ELF-1 (cell line): Measurements from ENCODE around the gene CDH16.
A peak's percentile ranks its signal among the peaks of the same experiment; 100 is the strongest.

Experiments
- DNase-seq: peaks from one replicate; pipeline ENCODE4 v3.0.0-alpha.2; 2016; ENCODE audit warnings: low read depth, low spot score

Gene CDH16

DNA sequence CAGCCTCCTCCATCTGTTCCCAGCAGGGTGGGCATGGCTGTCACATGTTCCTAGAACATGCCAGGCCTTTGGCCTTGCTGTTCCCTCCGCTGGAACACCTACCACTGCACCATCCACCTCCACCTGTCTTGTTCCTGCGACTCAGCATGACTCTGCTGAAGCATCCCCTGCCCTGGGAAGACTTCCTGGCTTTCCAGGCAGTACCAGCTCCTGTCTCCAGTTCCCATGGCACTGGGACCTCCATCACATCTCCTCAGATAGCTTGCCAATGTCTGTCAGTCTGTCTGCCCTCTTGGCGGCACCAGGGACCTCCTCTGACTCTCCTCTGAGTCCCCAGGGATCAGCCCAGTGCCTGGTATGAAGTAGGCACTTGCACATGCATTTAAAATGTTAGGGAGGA is 22.7 kb downstream of the CDH16 start:
- DNase-seq = no peak

- no peak for DNase-seq
These were observed 23.1 kb downstream of the CDH16 start for GRCh38 chr16:66895689-66895979.

GRCh38 chr16:66894948-66895688 is 23.6 kb downstream of the CDH16 start:
- peak; percentile 78 for DNase-seq

DNA sequence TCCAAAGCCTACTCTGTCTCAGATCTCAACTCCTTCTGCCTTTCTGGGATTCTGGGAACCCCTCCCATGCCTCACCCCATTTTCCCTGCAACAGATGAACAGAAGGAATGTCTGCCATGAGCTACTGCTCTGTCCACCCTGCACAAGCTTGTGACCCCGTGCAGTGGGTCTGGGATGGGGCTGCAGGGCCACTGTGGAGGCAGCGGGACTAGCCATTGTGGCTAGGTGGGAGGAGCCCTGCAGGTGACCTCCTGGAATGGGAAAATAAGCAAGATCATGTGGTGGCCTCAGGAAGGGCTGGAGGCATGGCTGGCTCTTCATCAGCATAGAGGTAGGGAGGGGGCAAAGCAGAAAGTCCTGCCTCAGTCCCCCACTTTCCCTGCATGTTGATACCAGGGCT is 24.6 kb downstream of the CDH16 start:
- no peak for DNase-seq

DNA sequence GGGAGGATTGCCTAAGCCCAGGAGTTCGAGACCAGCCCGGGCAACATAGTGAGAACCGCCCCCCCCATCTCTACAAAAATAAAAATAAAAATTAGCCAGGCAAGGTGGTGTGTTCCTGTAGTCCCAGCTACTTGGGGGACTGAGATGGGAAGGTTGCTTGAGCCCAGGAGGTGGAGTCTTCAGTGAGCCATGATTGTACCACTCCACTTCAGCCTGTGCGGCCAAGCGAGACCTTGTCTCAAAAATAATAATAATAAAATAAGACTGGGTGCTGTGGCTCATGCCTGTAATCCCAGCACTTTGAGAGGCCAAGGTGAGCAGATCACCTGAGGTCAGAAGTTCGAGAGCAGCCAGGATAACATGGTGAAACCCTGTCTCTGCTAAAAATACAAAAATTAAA is 26.9 kb downstream of the CDH16 start:
- no peak for DNase-seq

- no peak for DNase-seq
These were observed 27.3 kb downstream of the CDH16 start for GRCh38 chr16:66891360-66891759.

GRCh38 chr16:66890799-66891198 is 27.9 kb downstream of the CDH16 start:
- no peak for DNase-seq

GRCh38 chr16:66889622-66890021 is 29.1 kb downstream of the CDH16 start:
- no peak for DNase-seq

DNA sequence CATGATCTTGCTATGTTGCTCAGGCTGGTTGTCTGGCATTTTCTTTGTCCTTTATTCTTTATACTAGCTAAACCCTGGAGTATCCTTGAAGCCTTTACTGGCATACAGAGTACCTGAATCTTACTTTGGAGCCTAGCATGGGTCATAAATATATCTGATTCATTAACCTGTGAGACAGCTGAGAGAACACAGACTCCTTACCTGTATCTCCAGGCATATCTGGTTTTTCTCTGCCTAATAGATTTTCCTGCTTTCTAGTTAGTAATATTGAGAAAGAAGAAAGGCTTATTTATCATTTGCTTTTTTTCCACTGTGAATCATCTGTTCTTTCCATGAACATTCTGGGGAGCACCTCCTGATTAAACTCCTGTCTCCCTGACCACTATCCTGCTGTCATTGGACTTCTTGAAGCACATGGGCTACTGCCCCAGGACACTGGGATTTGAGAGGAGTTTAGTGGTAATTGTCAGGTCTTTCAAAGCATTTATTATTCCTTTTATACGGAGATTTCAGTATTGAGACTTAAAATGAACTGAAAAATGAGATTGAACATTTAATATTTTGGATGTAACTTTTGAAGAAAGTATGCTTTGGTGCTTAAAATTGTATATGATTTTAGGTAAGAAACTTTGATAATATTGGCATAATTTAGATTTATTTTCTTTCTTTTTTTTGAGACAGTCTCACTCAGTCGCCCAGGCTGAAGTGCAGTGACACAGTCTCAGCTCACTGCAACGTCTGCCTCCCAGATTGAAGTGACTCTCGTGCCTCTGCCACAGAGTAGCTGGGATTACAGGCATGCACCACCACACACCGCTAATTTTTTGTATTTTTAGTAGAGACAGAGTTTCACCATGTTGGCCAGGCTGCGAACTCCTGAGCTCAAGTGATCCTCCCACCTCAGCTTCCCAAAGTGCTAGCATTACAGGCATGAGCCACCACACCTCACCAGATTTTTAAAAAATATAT is 29.8 kb downstream of the CDH16 start:
- DNase-seq = no peak

- no peak for DNase-seq
These were observed 31.8 kb downstream of the CDH16 start for GRCh38 chr16:66886914-66887313.

GRCh38 chr16:66886321-66886720 is 32.4 kb downstream of the CDH16 start:
- no peak for DNase-seq

- DNase-seq = no peak
These were observed 33.2 kb downstream of the CDH16 start for GRCh38 chr16:66885491-66885890.

DNA sequence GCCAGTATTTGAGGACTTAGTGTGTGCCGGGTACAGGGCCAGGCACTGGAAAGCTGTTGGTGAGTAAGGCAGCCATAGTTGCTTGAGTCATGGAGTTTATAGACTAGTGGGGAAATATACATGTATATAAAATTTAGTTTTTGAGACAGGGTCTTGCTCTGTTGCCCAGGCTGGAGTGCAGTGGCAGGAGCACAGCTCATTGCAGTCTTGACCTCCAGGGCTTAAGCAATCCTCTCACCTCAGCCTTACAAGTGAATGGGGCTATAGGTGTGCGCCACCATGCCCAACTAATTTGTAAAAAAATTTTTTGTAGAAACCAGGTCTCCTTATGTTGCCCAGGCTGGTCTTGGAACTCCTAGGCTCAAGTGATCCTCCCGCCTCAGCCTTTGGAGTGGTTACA is 36.0 kb downstream of the CDH16 start:
- no peak for DNase-seq

- DNase-seq = no peak
These were observed 36.6 kb downstream of the CDH16 start for GRCh38 chr16:66881964-66882508.

DNA sequence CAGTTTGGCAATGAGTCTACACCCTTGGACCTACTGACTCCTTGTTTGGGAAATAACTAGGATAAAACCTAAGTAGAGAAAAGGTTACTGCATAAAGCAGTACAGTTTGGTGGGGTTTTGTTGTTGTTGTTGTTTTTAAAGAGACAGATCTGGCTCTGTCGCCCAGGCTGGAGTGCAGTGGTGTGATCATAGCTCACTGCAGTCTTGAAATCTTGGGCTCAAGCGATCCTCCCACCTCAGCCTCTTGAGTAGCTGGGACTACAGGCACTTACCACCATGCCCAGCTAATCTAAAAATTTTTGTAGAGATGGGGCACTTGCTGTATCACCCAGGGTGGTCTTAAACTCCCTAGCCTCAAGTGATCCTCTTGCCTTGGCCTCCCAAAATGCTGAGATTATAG is 37.1 kb downstream of the CDH16 start:
- DNase-seq = no peak

DNA sequence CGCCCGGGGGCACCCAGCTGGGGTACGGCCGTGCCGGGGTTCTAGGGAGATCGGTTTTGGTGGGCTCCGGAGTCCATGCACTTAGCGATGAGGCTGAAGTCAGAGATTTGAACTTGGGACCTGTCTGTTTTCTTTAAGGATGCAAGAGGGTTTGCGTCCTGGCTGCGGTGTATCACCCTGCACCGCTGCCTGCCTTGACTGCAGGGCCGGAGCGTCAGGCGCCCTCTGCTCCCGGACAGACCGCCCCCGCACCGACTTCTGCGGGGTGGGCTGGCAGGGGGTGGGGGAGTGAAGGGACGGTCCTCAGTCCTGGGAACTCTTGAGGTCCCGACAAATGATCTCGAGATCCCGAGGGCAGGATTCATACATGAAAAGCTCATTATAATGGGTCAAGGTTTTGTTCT is 37.7 kb downstream of the CDH16 start:
- no peak for DNase-seq

- DNase-seq = peak; percentile 98
These were observed 38.2 kb downstream of the CDH16 start, which contains the start of gene PDP2 for GRCh38 chr16:66880288-66881013. PDP2 (plus strand) TSS chr16:66880515; CDS start chr16:66884285, 3,770 bp downstream.

DNA sequence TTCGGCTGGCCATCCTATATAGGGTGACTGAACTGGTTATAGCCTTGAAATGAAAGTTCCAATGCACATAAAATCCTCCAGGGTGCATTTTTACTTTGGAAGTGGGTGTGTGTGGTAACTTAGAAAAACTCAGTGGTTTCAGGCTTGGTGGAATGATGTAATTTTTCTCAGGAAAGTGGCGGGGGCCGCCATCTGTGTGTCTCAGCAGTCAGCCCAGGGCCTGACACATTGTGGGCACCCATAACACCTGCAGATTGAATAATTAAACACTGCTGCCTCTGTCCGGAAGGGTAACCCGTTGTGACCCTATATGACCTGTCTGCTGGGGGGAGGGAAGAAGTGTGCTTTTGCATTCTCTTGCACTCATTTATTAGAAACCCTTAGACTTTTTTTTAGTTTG is 40.6 kb downstream of the CDH16 start:
- no peak for DNase-seq

DNA sequence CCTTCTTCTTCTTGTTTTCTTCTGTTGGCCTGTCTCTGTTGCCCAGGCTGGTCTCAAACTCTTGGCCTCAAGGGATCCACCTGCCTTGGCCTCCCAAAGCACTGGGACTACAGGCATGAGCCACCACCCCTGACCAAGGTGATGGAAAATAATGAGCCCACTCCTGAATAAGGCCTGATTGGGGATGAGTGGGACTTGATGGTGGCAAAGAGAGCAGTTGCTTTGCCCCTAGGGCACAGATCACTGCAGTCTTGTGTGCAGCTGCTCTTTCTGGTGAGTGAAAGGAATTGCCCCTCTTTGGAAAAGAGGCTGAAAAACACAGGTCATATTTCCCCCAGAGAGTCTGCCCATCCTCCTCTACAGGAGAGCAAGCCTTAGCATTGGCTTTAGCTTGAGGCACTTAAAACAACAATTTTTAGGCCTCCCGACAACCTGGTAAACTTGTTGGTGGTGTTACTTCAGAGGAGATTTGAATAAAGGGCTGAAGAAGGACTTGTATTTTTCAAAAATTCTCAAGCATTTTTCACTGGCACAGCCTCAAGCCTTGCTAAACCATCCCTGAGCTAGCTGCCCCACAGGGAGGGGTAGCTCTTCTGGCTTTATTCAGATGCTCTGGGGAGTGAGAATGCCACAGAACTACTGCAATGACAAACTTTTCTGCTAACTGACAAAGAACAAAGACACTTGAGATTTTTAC is 44.5 kb downstream of the CDH16 start:
- no peak for DNase-seq

GRCh38 chr16:66873685-66874055 is 45.0 kb downstream of the CDH16 start:
- no peak for DNase-seq

- DNase-seq = peak; percentile 94
These were observed 45.6 kb downstream of the CDH16 start for GRCh38 chr16:66872943-66873684.
